ENCODE results near the gene CFAP97D1.

Gene CFAP97D1

GRCh38 chr17:43780135-43780534 lies at the start of gene CFAP97D1:
CFAP97D1 (plus strand) TSS chr17:43780435; CDS start chr17:43780463, 28 bp downstream.
- DNase-seq, result no peak

- no peak for DNase-seq
Measured at GRCh38 chr17:43732958-43733357, 47.3 kb upstream of the CFAP97D1 start.

GRCh38 chr17:43733956-43734355 lies 46.3 kb upstream of the CFAP97D1 start:
- DNase-seq, result no peak

- DNase-seq, result no peak
Measured at GRCh38 chr17:43734376-43734775, 45.9 kb upstream of the CFAP97D1 start.

GRCh38 chr17:43736389-43736788 lies 43.8 kb upstream of the CFAP97D1 start:
- no peak for DNase-seq

- no peak for DNase-seq
Measured at GRCh38 chr17:43737722-43738121, 42.5 kb upstream of the CFAP97D1 start.

GRCh38 chr17:43740541-43740940 lies 39.7 kb upstream of the CFAP97D1 start:
- no peak for DNase-seq

GRCh38 chr17:43741636-43742035 lies 38.6 kb upstream of the CFAP97D1 start:
- DNase-seq, result no peak

- no peak for DNase-seq
Measured at GRCh38 chr17:43745541-43745940, 34.7 kb upstream of the CFAP97D1 start.

GRCh38 chr17:43750153-43750552 lies 30.1 kb upstream of the CFAP97D1 start:
- DNase-seq, result no peak

- DNase-seq, result no peak
Measured at GRCh38 chr17:43753493-43754129, 26.6 kb upstream of the CFAP97D1 start.

- no peak for DNase-seq
Measured at GRCh38 chr17:43754947-43755346, 25.3 kb upstream of the CFAP97D1 start.

GRCh38 chr17:43755389-43755875 lies 24.8 kb upstream of the CFAP97D1 start:
- no peak for DNase-seq

- no peak for DNase-seq
Measured at GRCh38 chr17:43756201-43756600, 24.0 kb upstream of the CFAP97D1 start.

- DNase-seq, result no peak
Measured at GRCh38 chr17:43757171-43757660, 23.0 kb upstream of the CFAP97D1 start.

- no peak for DNase-seq
Measured at GRCh38 chr17:43758086-43758485, 22.1 kb upstream of the CFAP97D1 start.

- no peak for DNase-seq
Measured at GRCh38 chr17:43758497-43759174, 21.6 kb upstream of the CFAP97D1 start, which contains the start of gene SOST. SOST (minus strand) TSS chr17:43758791; CDS start chr17:43758741, 50 bp downstream.

- DNase-seq, result no peak
Measured at GRCh38 chr17:43759836-43760235, 20.4 kb upstream of the CFAP97D1 start.

GRCh38 chr17:43760254-43760852 lies 19.9 kb upstream of the CFAP97D1 start:
- DNase-seq, result peak; percentile 89 to 91

GRCh38 chr17:43766413-43767052 lies 13.7 kb upstream of the CFAP97D1 start:
- DNase-seq, result peak; percentile 36 to 57

GRCh38 chr17:43767053-43767712 lies 13.1 kb upstream of the CFAP97D1 start:
- no peak for DNase-seq

GRCh38 chr17:43767713-43768059 lies 12.5 kb upstream of the CFAP97D1 start:
- DNase-seq, result no peak

- DNase-seq, result no peak
Measured at GRCh38 chr17:43768382-43768781, 11.9 kb upstream of the CFAP97D1 start.
